Neural cell (in vitro differentiated cells): Measurements from ENCODE around the gene APOH.

ENCODE experiments used
- CTCF ChIP-seq: fragments of 450-650 bp; IDR thresholded peaks from 2 replicates; pipeline ENCODE4 v1.5.1; 2014; ENCODE audit warnings: antibody characterized with exemption, mild to moderate bottlenecking, moderate library complexity; ENCODE audit not compliant: poor library complexity, severe bottlenecking
- EZH2 ChIP-seq: fragments of 200-600, 300-800 bp; shearing (Covaris generic), sonication (generic); IDR thresholded peaks from 2 replicates; pipeline ENCODE4 v1.6.1; 2014; ENCODE audit warnings: antibody characterized with exemption, low read length, borderline replicate concordance, mild to moderate bottlenecking; ENCODE audit not compliant: insufficient read depth, poor library complexity, severe bottlenecking
- POLR2AphosphoS5 ChIP-seq: IDR thresholded peaks from 2 replicates; pipeline ENCODE4 v1.6.1; 2012

- TF ChIP-seq EZH2: no peak
- no peak for TF ChIP-seq CTCF
- no peak for TF ChIP-seq POLR2AphosphoS5
These were observed 31.5 kb upstream of the APOH start for GRCh38 chr17:66260688-66261087.
